Subcutaneous adipose tissue (tissue), 4 donors: ENCODE measurements around the gene CHAT. TPM values are rescaled to one million over a fixed set of nuclear protein-coding genes. Genes with fewer than 3 reads are reported as not detected.

ENCODE experiments used
- total RNA-seq, 4 donors: library from RNA; depleted of rRNA; stranded (reverse); fragments of >200 nt; gene quantifications; one replicate each; pipeline ENCODE4 v1.1.0, GENCODE V29; 2016
- TF ChIP-seq, protein P1 (sequence below): fragments of 450-650 bp; IDR thresholded peaks from one replicate; pipeline ENCODE4 v1.5.1; 2016; ENCODE audit warnings: low read depth, mild to moderate bottlenecking, control low read depth, antibody characterized with exemption, moderate library complexity

Gene CHAT
- total RNA-seq, 4 donors from 2014 or later = not detected

DNA sequence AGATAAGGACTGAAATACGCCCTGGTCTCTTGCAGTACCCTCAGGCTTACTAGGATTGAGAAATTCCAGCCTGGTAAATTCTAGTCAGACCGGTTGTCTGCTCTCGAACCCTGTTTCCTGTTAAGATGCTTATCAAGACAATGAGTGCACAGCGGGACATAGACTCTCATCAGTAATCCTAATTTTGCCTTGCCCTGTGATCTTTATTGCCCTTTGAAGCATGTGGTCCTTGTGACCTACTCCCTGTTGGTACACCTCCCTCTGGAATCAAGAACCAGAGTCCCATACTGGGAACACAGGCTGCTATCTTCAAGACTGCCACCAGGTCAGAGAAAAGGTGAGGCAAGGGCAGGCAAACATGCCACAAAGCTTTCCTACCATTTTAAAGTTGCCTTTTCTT, 72.8 kb downstream of the CHAT start:
- TF ChIP-seq, protein P1, sequence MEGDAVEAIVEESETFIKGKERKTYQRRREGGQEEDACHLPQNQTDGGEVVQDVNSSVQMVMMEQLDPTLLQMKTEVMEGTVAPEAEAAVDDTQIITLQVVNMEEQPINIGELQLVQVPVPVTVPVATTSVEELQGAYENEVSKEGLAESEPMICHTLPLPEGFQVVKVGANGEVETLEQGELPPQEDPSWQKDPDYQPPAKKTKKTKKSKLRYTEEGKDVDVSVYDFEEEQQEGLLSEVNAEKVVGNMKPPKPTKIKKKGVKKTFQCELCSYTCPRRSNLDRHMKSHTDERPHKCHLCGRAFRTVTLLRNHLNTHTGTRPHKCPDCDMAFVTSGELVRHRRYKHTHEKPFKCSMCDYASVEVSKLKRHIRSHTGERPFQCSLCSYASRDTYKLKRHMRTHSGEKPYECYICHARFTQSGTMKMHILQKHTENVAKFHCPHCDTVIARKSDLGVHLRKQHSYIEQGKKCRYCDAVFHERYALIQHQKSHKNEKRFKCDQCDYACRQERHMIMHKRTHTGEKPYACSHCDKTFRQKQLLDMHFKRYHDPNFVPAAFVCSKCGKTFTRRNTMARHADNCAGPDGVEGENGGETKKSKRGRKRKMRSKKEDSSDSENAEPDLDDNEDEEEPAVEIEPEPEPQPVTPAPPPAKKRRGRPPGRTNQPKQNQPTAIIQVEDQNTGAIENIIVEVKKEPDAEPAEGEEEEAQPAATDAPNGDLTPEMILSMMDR = no peak

DNA sequence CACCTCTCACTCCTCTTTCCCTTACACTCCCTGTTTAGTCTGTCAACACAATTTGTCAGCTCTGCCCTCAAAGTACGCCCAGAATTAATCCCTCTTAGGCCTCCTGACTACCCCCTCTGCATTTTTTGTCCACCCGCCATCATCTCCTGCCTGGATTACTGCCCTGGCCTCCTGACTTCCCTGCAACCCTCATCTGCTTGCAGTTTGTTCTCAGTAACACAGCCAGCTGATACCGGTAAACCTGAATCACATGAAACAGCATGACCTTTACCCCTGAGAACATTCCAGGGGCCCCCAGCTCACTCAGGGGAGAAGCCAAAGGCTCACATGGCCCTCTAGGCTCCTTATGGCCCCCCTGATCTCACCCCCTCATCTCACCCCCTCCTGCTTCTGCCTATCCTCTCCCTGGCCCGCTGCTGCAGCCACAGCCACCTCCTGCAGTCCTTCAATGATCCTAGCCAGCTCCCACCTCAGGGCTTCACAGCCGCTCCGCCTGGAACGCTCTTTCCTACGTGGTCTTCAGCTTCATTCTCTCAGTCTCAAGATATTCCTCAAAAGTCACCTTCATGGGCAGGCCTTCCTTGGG, 74.5 kb downstream of the CHAT start:
- TF ChIP-seq, protein P1 = no peak

DNA sequence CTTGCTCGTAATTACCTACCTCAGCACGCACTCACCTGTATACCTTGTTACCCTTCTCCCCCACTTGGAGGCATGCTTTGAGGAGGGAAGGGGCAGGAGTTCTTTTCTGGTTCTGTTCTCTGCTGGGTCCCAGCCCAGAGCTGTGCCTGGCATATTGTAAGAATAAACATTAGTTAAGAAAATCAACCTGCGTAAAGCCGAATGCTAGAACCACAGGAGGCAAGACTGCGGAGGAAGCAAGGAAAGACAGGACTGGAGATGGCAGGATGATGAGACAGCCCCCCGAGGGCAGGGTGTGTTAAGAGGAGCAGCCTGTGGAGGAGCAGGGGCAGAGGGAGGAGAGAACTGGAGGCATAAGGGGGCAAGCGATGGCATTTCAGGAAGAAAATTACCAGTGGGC, 75.1 kb downstream of the CHAT start:
- TF ChIP-seq, protein P1 = no peak

DNA sequence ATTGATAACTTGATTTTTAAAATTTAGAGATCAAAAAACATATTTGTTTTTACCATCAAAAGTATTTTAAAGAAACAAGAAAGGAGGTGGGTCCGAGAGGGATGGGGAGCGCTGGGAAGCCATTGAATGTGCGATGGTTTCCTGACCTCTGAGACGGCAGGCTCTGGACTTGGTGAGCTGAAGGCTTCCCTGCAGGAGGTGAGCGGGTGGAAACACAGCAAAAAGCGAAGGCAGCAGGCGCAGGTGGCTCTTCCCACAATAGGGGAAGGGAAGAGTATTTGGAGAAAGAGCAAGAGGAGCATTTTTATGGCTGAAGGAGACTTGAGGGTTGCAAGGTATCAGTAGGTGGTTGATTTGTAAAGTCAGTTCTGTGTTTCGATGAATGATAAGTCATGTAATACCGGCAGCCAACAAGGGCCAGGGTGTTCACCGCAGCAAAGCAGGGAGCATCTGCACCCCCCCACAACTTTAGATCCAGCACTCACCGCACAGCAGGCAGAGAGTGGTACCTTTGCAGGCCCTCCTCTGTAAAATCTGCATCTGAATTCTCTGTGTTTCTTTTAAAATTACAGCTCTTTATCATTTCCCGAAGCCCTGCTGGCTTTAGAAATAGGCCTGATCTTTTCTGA, 76.2 kb downstream of the CHAT start:
- TF ChIP-seq, protein P1 = no peak

DNA sequence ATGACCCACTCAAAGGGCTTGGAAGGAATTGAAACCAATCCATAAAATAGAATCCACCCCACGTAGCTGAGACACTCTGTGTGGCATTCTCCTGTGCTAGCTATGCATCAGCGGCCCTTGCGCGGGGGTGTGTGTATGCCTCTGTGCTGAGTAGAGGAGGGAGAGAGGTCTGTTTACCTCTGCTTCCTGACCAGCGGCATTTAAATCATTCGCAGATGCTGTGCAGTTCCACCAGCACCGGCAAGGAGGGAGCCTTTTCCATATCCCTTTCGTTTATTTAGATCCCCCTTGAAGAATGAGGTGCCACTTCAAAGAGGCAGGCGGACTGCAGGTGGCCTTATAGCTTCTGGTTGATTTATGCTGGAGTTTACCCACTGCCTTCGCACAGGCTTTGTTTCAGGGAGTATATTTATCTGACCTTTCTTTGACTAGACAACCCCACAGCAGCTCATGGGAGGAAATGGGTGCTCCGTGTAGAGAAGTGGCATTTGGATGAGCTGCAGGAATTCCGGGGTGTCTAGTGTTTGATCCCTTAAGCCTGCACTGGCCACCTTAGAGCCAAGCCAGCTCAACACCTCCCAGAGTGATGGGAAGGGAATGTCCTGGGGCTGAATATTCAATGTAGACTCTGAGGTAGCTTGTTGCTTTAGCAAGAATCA, 77.0 kb downstream of the CHAT start:
- TF ChIP-seq, protein P1 = no peak

DNA sequence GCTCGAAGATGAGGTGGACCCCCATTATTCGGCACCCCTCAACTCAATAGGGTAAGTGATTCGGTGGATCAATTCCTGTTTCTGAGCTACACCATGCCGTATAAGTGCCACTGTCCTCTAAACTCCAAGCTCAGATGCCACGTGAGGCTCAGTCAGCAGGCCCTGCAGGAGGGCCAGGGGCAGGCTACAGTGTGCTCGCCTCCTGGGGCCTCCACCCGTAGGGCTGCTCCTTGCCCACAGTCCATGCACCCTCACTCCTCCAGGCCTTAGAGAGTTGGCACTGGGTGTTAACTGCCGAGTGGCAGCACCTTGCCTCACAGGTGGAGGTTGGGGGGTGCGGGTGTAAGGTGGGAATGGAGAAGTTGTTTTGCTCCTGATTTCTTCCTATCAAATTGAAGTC, 77.8 kb downstream of the CHAT start:
- TF ChIP-seq, protein P1 = no peak

DNA sequence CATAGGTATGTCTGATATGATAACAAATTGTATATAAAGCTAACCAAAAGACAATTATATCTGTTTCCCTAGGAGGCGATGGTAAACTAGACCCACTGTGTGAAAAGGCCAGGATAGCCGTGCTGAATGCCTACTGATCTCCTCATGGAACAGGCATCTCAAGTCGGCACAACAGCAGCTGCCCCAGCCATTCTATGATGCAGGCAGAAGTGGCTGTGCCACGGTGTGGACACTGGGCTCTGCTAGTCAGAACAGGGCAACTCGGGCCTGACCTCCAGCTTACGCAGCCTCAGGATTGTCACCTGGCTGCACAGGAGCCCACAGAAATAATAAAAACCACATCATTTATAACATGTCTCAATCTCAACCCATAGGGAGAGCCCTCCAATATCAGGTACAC, 80.6 kb downstream of the CHAT start:
- TF ChIP-seq, protein P1 = no peak
